ENCODE data around the gene LRRC36.
"Not testable (repeated sequence)": the region's sequence is repeated elsewhere in the genome, so short reads cannot be mapped to it uniquely, and the experiment has no call there.

LRRC36 gene

DNA sequence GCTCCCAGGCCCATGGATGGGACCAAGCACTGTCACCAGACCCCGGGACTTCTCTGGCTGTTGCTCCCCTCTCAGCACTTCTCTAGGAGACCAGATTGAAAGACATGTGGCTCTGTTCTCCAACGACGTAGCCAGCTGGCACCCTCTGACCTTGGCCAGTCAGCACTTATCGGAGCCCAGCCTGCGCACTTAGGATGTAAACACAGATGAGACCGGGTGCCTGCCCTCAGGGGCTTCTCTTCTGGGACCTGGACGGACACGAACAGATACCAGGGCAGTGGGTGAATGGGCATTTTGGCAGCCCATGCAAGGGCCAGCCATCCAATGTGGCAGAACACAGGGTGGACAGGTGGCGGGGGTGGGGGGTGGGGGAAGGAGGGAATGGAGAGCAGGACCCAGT lies 83.0 kb downstream of the LRRC36 start:
- no peaks in the 10 kb centered on the region for H3K79me2 ChIP-seq (ENCODE audit: insufficient read depth, low read length)
- no peaks in the 10 kb centered on the region for H4K20me1 ChIP-seq (ENCODE audit: low read depth, low read length)
- H3K27me3 ChIP-seq (ENCODE audit: low read length): no peaks in the 10 kb centered on the region
- no peak overlapping the region for H3K9ac ChIP-seq (ENCODE audit: low read length)
- no peak for TF ChIP-seq EZH2phosphoT487 (conservative IDR thresholded peaks at IDR 0.05; ENCODE audit: low read length)
- H3K4me3 ChIP-seq (ENCODE audit: insufficient read depth, low read length, poor library complexity, severe bottlenecking): no peak overlapping the region
- no peak overlapping the region for H2AFZ ChIP-seq (ENCODE audit: low read depth, low read length, severe bottlenecking)
- no peak overlapping the region for H3K4me2 ChIP-seq (ENCODE audit: low read depth, low read length, poor library complexity, severe bottlenecking)
- H3K9me3 ChIP-seq (ENCODE audit: insufficient read depth, low read length): no peaks in the 10 kb centered on the region
- no peaks in the 10 kb centered on the region for H3K36me3 ChIP-seq (ENCODE audit: low read length)
- H3F3A ChIP-seq (ENCODE audit: insufficient read depth): no peaks in the 10 kb centered on the region
- H3K27ac ChIP-seq (ENCODE audit: low read depth, low read length): no peak overlapping the region
- no peaks in the 10 kb centered on the region for H3K9me2 ChIP-seq (replicated peaks; ENCODE audit: insufficient read depth, low read length)

DNA sequence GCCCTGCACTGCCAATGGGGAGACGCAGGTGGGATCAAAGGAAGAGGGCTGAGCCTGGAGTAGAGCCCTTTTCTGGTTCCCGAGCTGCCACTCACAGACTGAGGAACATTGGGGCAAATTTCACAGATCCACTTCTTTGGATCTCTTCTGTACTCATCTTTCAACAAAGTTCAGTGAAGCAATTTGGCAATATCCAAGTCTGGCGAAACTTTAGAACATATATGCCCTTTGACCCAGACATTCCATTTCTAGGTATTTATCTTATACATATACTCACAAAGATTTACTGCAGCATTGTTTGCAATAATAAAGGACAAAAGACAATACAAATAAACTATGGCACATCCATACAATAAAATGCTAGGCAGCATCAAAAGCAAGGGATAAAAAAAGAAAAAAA lies 84.7 kb downstream of the LRRC36 start:
- no peaks in the 10 kb centered on the region for H3K9me2 ChIP-seq (replicated peaks; ENCODE audit: insufficient read depth, low read length)
- H3K27ac ChIP-seq (ENCODE audit: low read depth, low read length): no peak overlapping the region
- no peaks in the 10 kb centered on the region for H3F3A ChIP-seq (ENCODE audit: insufficient read depth)
- no peaks in the 10 kb centered on the region for H3K27me3 ChIP-seq (ENCODE audit: low read length)
- H3K4me3 ChIP-seq (ENCODE audit: insufficient read depth, low read length, poor library complexity, severe bottlenecking): no peak overlapping the region
- no peaks in the 10 kb centered on the region for H3K36me3 ChIP-seq (ENCODE audit: low read length)
- no peaks in the 10 kb centered on the region for H4K20me1 ChIP-seq (ENCODE audit: low read depth, low read length)
- no peak overlapping the region for H2AFZ ChIP-seq (ENCODE audit: low read depth, low read length, severe bottlenecking)
- no peak overlapping the region for H3K9ac ChIP-seq (ENCODE audit: low read length)
- TF ChIP-seq, protein P1, sequence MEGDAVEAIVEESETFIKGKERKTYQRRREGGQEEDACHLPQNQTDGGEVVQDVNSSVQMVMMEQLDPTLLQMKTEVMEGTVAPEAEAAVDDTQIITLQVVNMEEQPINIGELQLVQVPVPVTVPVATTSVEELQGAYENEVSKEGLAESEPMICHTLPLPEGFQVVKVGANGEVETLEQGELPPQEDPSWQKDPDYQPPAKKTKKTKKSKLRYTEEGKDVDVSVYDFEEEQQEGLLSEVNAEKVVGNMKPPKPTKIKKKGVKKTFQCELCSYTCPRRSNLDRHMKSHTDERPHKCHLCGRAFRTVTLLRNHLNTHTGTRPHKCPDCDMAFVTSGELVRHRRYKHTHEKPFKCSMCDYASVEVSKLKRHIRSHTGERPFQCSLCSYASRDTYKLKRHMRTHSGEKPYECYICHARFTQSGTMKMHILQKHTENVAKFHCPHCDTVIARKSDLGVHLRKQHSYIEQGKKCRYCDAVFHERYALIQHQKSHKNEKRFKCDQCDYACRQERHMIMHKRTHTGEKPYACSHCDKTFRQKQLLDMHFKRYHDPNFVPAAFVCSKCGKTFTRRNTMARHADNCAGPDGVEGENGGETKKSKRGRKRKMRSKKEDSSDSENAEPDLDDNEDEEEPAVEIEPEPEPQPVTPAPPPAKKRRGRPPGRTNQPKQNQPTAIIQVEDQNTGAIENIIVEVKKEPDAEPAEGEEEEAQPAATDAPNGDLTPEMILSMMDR (IDR thresholded peaks at IDR 0.05; ENCODE audit: insufficient read depth, low read length, poor library complexity, severe bottlenecking): no peak
- no peak for TF ChIP-seq EZH2phosphoT487 (conservative IDR thresholded peaks at IDR 0.05; ENCODE audit: low read length)
- H3K79me2 ChIP-seq (ENCODE audit: insufficient read depth, low read length): no peaks in the 10 kb centered on the region
- H3K9me3 ChIP-seq (ENCODE audit: insufficient read depth, low read length): no peaks in the 10 kb centered on the region
- H3K4me2 ChIP-seq (ENCODE audit: low read depth, low read length, poor library complexity, severe bottlenecking): no peak overlapping the region

DNA sequence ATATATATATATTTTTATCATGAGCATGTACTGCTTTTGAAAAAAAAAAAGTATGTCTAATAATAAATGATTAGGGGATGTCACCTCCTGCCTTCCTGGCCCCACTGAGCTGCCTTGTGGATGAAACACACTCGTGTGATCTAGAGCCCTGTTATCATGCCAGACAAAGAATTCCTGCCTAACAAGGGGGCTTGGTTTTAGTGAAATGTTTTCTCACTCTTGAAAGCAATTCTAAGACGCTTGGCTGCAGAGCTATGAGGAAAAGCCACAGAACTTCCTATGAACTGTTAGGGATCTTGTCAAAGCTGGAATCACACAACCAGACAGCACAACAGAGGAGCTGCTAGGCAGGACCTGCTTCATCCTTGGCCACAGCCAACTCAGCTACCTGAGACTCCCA lies 85.7 kb downstream of the LRRC36 start:
- Histone ChIP-seq H3K9ac (ENCODE audit: low read length) (no peak overlapping the region), H3K4me3 (ENCODE audit: insufficient read depth, low read length, poor library complexity, severe bottlenecking) (no peak overlapping the region), H4K20me1 (ENCODE audit: low read depth, low read length) (no peaks in the 10 kb centered on the region), H2AFZ (ENCODE audit: low read depth, low read length, severe bottlenecking) (no peak overlapping the region), H3F3A (ENCODE audit: insufficient read depth) (no peaks in the 10 kb centered on the region), H3K4me2 (ENCODE audit: low read depth, low read length, poor library complexity, severe bottlenecking) (no peak overlapping the region), H3K9me3 (ENCODE audit: insufficient read depth, low read length) (no peaks in the 10 kb centered on the region), H3K27me3 (ENCODE audit: low read length) (no peaks in the 10 kb centered on the region), H3K79me2 (ENCODE audit: insufficient read depth, low read length) (no peaks in the 10 kb centered on the region), H3K27ac (ENCODE audit: low read depth, low read length) (no peak overlapping the region), H3K9me2 (replicated peaks; ENCODE audit: insufficient read depth, low read length) (no peaks in the 10 kb centered on the region), H3K36me3 (ENCODE audit: low read length) (no peaks in the 10 kb centered on the region)
- TF ChIP-seq, protein P1 (IDR thresholded peaks at IDR 0.05; ENCODE audit: insufficient read depth, low read length, poor library complexity, severe bottlenecking): no peak
- no peak for TF ChIP-seq EZH2phosphoT487 (conservative IDR thresholded peaks at IDR 0.05; ENCODE audit: low read length)

DNA sequence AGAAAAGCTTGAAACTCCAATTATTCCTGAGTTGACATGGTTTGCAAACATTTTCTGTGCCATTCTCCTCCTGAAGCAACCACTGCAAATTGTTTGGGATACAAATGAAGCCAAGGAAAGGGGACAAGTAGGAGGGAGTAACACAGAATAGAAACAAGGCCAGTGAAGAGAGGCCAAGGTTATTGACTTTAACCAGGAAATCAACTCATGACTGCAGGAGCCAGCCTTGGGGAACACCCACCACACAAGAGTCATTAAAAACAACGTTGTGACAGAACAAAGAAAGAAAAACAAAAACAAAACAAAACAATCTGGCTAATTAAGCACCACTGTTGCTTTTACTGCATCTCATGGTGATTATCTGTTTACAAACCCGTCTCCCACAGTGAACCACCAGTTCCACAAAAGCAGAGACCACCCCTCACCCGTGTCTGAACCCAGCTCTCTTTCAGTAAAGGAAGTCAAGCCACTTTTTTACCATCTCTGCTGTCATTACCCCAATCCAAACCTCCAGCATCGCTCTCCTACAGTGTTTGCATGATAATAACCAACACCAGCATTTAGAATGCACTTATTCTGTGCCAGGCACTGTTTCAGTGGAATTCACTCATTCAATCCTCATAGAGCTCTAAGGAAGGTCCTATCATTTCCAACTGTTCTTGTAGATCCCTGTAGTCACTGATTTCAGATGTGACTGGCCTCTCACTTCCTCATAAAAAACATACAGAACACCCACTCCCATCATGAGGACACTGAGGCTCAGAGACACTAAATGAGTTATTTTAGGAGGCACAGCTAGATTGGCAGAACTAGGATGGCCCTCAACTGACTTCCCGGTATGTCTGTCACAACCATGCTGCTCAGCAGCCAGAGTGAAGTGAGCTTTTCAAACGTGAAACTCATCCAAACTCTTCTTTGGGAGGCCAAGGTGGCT lies 87.6 kb downstream of the LRRC36 start:
- TF ChIP-seq EZH2phosphoT487 (conservative IDR thresholded peaks at IDR 0.05; ENCODE audit: low read length): no peak
- TF ChIP-seq, protein P1 (IDR thresholded peaks at IDR 0.05; ENCODE audit: insufficient read depth, low read length, poor library complexity, severe bottlenecking): no peak
- Histone ChIP-seq H3K9ac (ENCODE audit: low read length) (no peak overlapping the region), H3K36me3 (ENCODE audit: low read length) (no peaks in the 10 kb centered on the region), H3K27me3 (ENCODE audit: low read length) (no peaks in the 10 kb centered on the region), H3K4me3 (ENCODE audit: insufficient read depth, low read length, poor library complexity, severe bottlenecking) (no peak overlapping the region), H3K27ac (ENCODE audit: low read depth, low read length) (no peak overlapping the region), H2AFZ (ENCODE audit: low read depth, low read length, severe bottlenecking) (no peak overlapping the region), H4K20me1 (ENCODE audit: low read depth, low read length) (no peaks in the 10 kb centered on the region), H3K9me3 (ENCODE audit: insufficient read depth, low read length) (no peaks in the 10 kb centered on the region), H3K79me2 (ENCODE audit: insufficient read depth, low read length) (no peaks in the 10 kb centered on the region), H3K9me2 (replicated peaks; ENCODE audit: insufficient read depth, low read length) (no peaks in the 10 kb centered on the region), H3K4me2 (ENCODE audit: low read depth, low read length, poor library complexity, severe bottlenecking) (no peak overlapping the region), H3F3A (ENCODE audit: insufficient read depth) (no peaks in the 10 kb centered on the region)

DNA sequence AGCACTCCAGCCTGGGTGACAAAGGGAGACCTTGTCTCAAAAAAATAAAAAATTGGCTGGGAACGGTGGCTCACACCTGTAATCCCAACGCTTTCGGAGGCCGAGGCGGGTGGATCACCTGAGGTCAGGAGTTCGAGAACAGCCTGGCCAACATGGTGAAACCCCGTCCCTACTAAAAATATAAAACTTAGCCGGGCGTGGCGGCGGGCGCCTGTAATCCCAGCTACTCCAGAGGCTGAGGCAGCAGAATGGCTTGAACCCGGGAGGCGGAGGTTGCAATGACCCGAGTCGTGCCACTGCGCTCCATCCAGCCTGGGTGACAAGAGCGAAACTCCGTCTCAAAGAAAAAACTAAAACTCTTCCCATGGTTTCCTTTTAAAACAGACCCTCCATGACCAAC lies 88.8 kb downstream of the LRRC36 start:
- not testable (repeated sequence) for H3K27me3 ChIP-seq (ENCODE audit: low read length); H3K9me2 ChIP-seq (replicated peaks; ENCODE audit: insufficient read depth, low read length); H3K9me3 ChIP-seq (ENCODE audit: insufficient read depth, low read length); H3K79me2 ChIP-seq (ENCODE audit: insufficient read depth, low read length); H3K27ac ChIP-seq (ENCODE audit: low read depth, low read length); H3K36me3 ChIP-seq (ENCODE audit: low read length); H2AFZ ChIP-seq (ENCODE audit: low read depth, low read length, severe bottlenecking); H4K20me1 ChIP-seq (ENCODE audit: low read depth, low read length); H3K9ac ChIP-seq (ENCODE audit: low read length); H3K4me2 ChIP-seq (ENCODE audit: low read depth, low read length, poor library complexity, severe bottlenecking); H3F3A ChIP-seq (ENCODE audit: insufficient read depth); H3K4me3 ChIP-seq (ENCODE audit: insufficient read depth, low read length, poor library complexity, severe bottlenecking)

Data from SU-DHL-6 (cell line).